MM.1S (cell line): ENCODE measurements around the gene KIRREL3.

Source experiments
- DNase-seq: peaks from one replicate; pipeline ENCODE4 v3.0.0-alpha.2; 2015
- H2AFZ ChIP-seq: fragments of 300-600 bp; sonication (generic); 2 replicates; pipeline ENCODE4 v1.6.0; 2016; ENCODE audit warnings: antibody characterized with exemption, low read length
- H3F3A ChIP-seq: fragments of 300-600 bp; sonication (generic); 2 replicates; pipeline ENCODE4 v1.6.1; 2016; ENCODE audit warnings: mild to moderate bottlenecking, antibody characterized with exemption, low read length, moderate library complexity, mixed read lengths; ENCODE audit not compliant: insufficient read depth
- H3K27ac ChIP-seq: fragments of 300-600 bp; sonication (generic); 2 replicates; pipeline ENCODE4 v1.5.1; 2016; ENCODE audit warnings: mild to moderate bottlenecking, low read length
- H3K27me3 ChIP-seq: fragments of 300-600 bp; sonication (generic); replicated peaks from 2 replicates; pipeline ENCODE4 v1.6.0; 2016; ENCODE audit warnings: low read length; ENCODE audit not compliant: insufficient read depth
- H3K36me3 ChIP-seq: fragments of 300-600 bp; sonication (generic); replicated peaks from 2 replicates; pipeline ENCODE4 v1.6.1; 2016; ENCODE audit warnings: mild to moderate bottlenecking, low read length, mixed read lengths; ENCODE audit not compliant: insufficient read depth
- H3K4me1 ChIP-seq: fragments of 300-600 bp; sonication (generic); 2 replicates; pipeline ENCODE4 v1.6.1; 2016; ENCODE audit warnings: low read length, mixed read lengths
- H3K4me2 ChIP-seq: fragments of 300-600 bp; sonication (generic); 2 replicates; pipeline ENCODE4 v1.6.0; 2016; ENCODE audit warnings: low read depth, low read length
- H3K4me3 ChIP-seq: fragments of 300-600 bp; sonication (generic); 2 replicates; pipeline ENCODE4 v1.5.1; 2016; ENCODE audit warnings: low read length, mixed read lengths
- H3K79me2 ChIP-seq: fragments of 300-600 bp; sonication (generic); 2 replicates; pipeline ENCODE4 v1.6.1; 2016; ENCODE audit warnings: mixed run types, low read length, mixed read lengths
- H3K9ac ChIP-seq: fragments of 300-600 bp; sonication (generic); 2 replicates; pipeline ENCODE4 v1.6.1; 2016; ENCODE audit warnings: low read length, mixed read lengths
- H3K9me2 ChIP-seq: fragments of 300-600 bp; sonication (generic); replicated peaks from 2 replicates; pipeline ENCODE4 v1.6.1; 2016; ENCODE audit warnings: mild to moderate bottlenecking, low read length, mixed read lengths; ENCODE audit not compliant: insufficient read depth
- H3K9me3 ChIP-seq: fragments of 300-600 bp; sonication (generic); replicated peaks from 2 replicates; pipeline ENCODE4 v1.6.1; 2016; ENCODE audit warnings: mild to moderate bottlenecking, low read length, mixed read lengths; ENCODE audit not compliant: insufficient read depth
- H4K20me1 ChIP-seq: fragments of 300-600 bp; sonication (generic); 2 replicates; pipeline ENCODE4 v1.6.1; 2016; ENCODE audit warnings: mild to moderate bottlenecking, low read length, moderate library complexity, mixed read lengths; ENCODE audit not compliant: insufficient read depth
- CTCF ChIP-seq: fragments of 300-600 bp; sonication (generic); IDR thresholded peaks from 2 replicates; pipeline ENCODE4 v1.5.1; 2016; ENCODE audit warnings: antibody characterized with exemption, low read length, mixed read lengths
- EZH2 ChIP-seq: fragments of 300-600 bp; sonication (generic); optimal IDR thresholded peaks from 2 replicates; pipeline ENCODE3; 2017; ENCODE audit warnings: low read depth, mild to moderate bottlenecking, antibody characterized with exemption, low read length, mixed read lengths
- EZH2phosphoT487 ChIP-seq: fragments of 300-600 bp; sonication (generic); IDR thresholded peaks from 2 replicates; pipeline ENCODE4 v1.6.1; 2018; ENCODE audit warnings: antibody characterized with exemption, low read length

KIRREL3 gene

DNA sequence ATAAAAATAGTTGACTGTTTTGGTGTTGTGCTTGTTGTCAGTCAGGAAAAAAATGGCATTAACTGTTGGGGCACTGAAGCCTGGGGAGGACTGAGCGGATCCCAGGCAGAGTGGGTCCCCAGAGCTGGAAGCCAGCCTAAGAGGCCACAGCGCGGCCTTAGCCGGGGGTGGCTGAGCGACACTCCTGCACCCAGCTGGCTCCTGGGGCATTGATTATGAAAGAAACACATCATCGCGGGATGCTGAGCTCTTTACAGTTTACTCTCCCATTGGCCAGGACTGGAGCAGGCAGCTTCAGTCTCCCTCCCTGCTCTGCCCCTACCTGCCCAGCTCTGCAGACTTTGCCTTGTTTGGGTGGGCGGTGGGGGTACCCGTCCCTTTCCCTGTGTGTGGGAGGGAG lies 523.6 kb downstream of the KIRREL3 start:
- no peaks in the 10 kb centered on the region for H4K20me1 ChIP-seq
- no peak overlapping the region for H2AFZ ChIP-seq
- H3K36me3 ChIP-seq, result no peaks in the 10 kb centered on the region
- H3K27me3 ChIP-seq, result no peaks in the 10 kb centered on the region
- TF ChIP-seq EZH2phosphoT487, result no peak
- no peak for TF ChIP-seq CTCF
- no peak for TF ChIP-seq EZH2
- H3F3A ChIP-seq, result no peaks in the 10 kb centered on the region
- H3K4me1 ChIP-seq, result peaks cover 18% of the 10 kb centered on the region
- H3K9me2 ChIP-seq, result no peaks in the 10 kb centered on the region
- H3K4me2 ChIP-seq, result no peak overlapping the region
- H3K9me3 ChIP-seq, result no peaks in the 10 kb centered on the region
- H3K4me3 ChIP-seq, result no peak overlapping the region
- no peak for DNase-seq
- H3K27ac ChIP-seq, result no peak overlapping the region
- H3K79me2 ChIP-seq, result no peaks in the 10 kb centered on the region
- H3K9ac ChIP-seq, result no peak overlapping the region

DNA sequence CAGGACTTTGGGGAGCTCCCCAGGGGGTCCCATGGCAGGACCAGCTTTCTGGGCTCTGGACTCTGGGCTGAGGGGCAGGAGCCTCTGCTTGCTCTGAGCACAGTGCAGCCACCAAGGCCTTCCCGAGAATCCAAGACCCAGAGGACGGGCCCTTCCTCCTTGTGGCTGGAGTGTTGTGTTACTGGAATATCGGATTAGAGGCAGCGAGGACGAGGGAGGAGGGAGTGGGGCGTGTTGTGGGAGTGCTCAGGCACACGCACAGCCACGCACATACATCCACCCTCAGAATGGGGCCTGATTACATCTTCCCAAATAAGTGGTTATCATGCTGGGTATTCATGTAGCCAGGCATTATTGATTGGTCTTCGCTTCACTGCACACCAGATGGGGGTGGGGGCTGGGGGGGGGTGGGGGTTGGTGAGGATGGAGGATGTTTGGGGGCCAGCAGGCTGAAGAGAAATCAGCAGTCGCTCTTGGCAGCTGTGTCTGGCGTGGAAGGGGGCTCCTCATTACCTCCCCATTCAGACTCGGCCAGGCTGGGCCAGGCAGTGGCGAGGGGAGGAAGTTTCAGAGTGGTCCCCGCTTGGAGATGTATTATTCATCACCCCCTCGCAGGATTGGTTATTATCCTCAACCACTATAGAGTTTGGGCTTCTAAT lies 524.2 kb downstream of the KIRREL3 start:
- no peak overlapping the region for H3K4me2 ChIP-seq
- TF ChIP-seq EZH2phosphoT487 (no peak), EZH2 (no peak), CTCF (no peak)
- H3K36me3 ChIP-seq, result no peaks in the 10 kb centered on the region
- H3K27ac ChIP-seq, result no peak overlapping the region
- no peak for DNase-seq
- H3K9me2 ChIP-seq, result no peaks in the 10 kb centered on the region
- no peaks in the 10 kb centered on the region for H3K27me3 ChIP-seq
- H3K9ac ChIP-seq, result no peak overlapping the region
- H3K4me3 ChIP-seq, result no peak overlapping the region
- H3F3A ChIP-seq, result no peaks in the 10 kb centered on the region
- H4K20me1 ChIP-seq, result no peaks in the 10 kb centered on the region
- H2AFZ ChIP-seq, result no peak overlapping the region
- H3K9me3 ChIP-seq, result no peaks in the 10 kb centered on the region
- peaks cover 18% of the 10 kb centered on the region for H3K4me1 ChIP-seq
- no peaks in the 10 kb centered on the region for H3K79me2 ChIP-seq

GRCh38 chr11:126475014-126475991 lies 525.3 kb downstream of the KIRREL3 start:
- Histone ChIP-seq H2AFZ (no peak overlapping the region), H3K9ac (no peak overlapping the region)

More at GRCh38 chr11:126475014-126475991, 525.3 kb downstream of the KIRREL3 start:
- Histone ChIP-seq H3K36me3 (no peaks in the 10 kb centered on the region), H3K4me1 (peaks cover 10% of the 10 kb centered on the region), H3K4me2 (no peak overlapping the region), H3K9me3 (no peaks in the 10 kb centered on the region), H3K9me2 (no peaks in the 10 kb centered on the region), H3K27ac (no peak overlapping the region), H3K4me3 (no peak overlapping the region), H3K79me2 (no peaks in the 10 kb centered on the region), H3F3A (no peaks in the 10 kb centered on the region), H4K20me1 (no peaks in the 10 kb centered on the region), H3K27me3 (no peaks in the 10 kb centered on the region)
- no peak for DNase-seq
- TF ChIP-seq CTCF, result no peak
- TF ChIP-seq EZH2phosphoT487, result no peak
